Left kidney (tissue), 8 donors: Measurements from ENCODE around the gene ZFR2. TPM values are rescaled to one million over a fixed set of nuclear protein-coding genes. Genes with fewer than 3 reads are reported as not detected.
"Not testable (repeated sequence)": the region's sequence is repeated elsewhere in the genome, so short reads cannot be mapped to it uniquely, and the experiment has no call there.

Source experiments
- DNase-seq: peaks from one replicate; pipeline ENCODE4 v3.0.0-alpha.2; 2013
- long read RNA-seq, 8 donors: transcript quantifications; one replicate each; lab custom pipeline, GENCODE V29; 2026
- polyA plus RNA-seq: library from polyadenylated mRNA; unstranded; fragments of 120-200 nt; gene quantifications from one replicate; pipeline ENCODE4 v1.2.1, GENCODE V29; 2013; ENCODE audit not compliant: insufficient read length

The ZFR2 gene
- 2.4 TPM for polyA plus RNA-seq
- long read RNA-seq, donor 1: 0 reads
- long read RNA-seq, donor 2, partial matches to known transcripts: 0 of 1 reads
- long read RNA-seq, donor 2, other reads (novel, unspliced or antisense): 0 of 1 reads
- long read RNA-seq, donor 3, partial matches to known transcripts: 0 of 1 reads
- long read RNA-seq, donor 3, other reads (novel, unspliced or antisense): 0 of 1 reads
- long read RNA-seq, donor 4: 0 reads
- long read RNA-seq, donor 5, partial matches to known transcripts: 0 of 1 reads
- long read RNA-seq, donor 5, other reads (novel, unspliced or antisense): 0 of 1 reads
- long read RNA-seq, donor 6, partial matches to known transcripts: 0 of 1 reads
- long read RNA-seq, donor 6, other reads (novel, unspliced or antisense): 0 of 1 reads
- long read RNA-seq, donor 7, partial matches to known transcripts: 0 of 2 reads
- long read RNA-seq, donor 7, other reads (novel, unspliced or antisense): 0 of 2 reads
- long read RNA-seq, donor 8: 0 reads

DNA sequence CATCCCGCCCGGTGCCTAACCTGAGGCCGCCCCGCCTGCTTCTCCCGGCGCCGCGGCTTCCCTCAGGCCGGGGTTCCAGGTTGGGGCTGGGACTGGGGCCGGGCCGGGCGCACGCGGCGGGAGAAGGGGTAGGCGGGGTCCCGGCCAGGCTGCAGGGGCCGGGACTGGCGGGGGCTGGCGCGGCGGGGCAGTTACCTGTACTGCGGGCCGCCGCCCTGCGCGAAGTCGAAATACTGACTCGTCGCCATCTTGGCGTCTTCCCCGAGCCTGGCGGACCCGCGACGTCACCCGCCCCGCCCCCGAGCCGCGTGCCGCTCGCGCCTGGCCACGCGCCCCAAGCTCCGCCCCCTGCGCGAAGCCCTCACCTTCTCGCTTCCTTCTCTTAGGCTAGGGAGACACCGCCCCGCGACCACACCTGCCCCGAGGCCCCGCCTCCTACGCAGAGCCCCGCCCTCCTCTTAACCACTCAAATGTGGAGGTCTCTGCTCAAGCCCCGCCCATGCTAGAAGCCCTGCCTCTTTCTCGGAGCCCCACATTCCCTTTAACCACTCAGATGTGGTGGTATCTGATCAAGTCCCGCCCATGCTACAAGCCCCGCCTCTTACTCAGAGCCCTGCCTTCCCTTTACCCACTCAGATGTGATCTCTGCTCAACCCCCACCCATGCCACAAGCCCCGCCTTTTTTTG is at the start of gene ZFR2:
Gene ZFR2 (minus strand): TSS at position 269 of the 687 bp plus-strand sequence. CDS start 21 bp downstream, at position 248.
- DNase-seq: no peak

DNA sequence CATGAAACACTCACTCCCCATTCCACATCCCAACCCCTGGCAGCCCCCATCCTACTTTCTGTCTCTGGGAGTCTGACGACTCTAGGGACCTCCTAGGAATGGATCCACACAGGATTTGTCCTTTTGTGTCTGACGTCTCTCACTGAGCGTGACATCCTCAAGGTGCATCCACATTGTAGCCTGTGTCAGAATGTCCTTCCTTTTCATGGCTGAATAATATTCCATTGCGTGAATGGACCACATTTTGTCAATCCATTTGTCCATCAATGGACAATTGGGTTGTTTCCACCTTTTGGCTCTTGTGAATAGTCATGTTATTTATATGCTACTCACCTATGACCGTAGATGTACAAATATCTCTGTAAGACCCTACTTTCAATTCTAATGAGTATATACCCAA is 47.2 kb upstream of the ZFR2 start:
- DNase-seq: no peak

DNA sequence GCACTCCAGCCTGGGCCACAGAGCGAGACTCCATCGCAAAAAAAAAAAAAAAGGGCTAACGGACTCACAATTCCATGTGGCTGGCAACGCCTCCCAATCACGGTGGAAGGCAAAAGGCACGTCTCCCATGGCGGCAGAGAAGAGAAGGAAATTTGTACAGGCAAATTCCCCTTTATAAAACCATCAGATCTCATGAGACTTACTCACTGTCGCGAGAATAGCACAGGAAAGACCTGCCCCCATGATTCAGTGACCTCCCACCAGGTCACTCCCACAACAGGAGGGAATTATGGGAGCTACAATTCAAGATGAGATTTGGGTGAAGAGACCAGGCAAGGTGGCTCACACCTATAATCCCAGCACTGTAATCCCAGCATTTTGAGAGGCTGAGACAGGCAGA is 45.4 kb upstream of the ZFR2 start:
- DNase-seq: no peak

DNA sequence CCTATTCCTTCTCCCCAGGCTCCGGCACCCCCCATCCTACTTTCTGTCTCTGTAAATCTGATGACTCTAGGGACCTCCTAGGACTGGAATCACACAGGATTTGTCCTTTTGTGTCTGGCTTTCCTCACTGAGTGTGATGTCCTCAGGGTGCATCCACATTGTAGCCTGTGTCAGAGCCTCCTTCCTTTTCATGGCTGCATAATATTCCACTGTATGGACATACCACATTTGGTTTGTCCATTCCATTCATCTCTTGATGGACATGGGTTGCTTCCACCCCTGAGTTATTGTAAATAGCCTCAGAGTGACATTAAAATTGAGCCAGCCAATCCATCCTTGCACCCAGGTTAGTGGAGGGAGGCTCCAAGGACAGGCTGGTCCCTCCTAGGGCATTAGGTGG is 41.3 kb upstream of the ZFR2 start:
- DNase-seq: no peak

GRCh38 chr19:3908266-3909054 is 39.6 kb upstream of the ZFR2 start:
- no peak for DNase-seq

DNA sequence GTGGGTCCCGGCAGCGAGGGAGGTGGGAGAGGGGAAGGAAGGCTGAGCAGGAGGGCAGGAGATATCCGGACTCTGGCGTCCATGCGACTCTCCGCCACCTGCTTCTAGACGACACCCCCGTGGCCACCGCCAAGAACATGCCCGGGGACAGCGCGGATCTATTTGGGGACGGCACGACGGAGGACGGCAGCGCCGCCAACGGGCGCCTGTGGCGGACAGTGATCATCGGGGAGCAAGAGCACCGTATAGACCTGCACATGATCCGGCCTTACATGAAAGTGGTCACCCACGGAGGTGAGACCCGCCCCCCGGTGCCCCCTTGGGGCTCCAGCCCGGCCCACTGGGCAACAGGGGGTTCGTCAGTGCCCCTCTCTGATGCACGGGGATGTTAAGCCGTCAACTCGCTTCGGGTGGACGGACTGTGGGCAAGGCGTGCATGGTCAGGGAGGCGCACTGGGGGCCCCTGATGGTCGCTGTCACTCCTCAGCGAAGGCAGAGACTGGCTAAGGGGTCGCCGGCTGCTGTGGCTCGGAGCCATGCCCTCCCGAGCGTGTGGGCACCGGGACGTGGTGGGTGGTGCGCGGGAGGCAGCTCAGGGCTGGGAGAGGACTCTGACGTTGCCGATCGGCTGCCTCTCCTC is 38.9 kb upstream of the ZFR2 start:
- no peak for DNase-seq

GRCh38 chr19:3904233-3904632 is 35.4 kb upstream of the ZFR2 start:
- no peak for DNase-seq

- DNase-seq: no peak
Observed at GRCh38 chr19:3902317-3902973, 33.6 kb upstream of the ZFR2 start.

DNA sequence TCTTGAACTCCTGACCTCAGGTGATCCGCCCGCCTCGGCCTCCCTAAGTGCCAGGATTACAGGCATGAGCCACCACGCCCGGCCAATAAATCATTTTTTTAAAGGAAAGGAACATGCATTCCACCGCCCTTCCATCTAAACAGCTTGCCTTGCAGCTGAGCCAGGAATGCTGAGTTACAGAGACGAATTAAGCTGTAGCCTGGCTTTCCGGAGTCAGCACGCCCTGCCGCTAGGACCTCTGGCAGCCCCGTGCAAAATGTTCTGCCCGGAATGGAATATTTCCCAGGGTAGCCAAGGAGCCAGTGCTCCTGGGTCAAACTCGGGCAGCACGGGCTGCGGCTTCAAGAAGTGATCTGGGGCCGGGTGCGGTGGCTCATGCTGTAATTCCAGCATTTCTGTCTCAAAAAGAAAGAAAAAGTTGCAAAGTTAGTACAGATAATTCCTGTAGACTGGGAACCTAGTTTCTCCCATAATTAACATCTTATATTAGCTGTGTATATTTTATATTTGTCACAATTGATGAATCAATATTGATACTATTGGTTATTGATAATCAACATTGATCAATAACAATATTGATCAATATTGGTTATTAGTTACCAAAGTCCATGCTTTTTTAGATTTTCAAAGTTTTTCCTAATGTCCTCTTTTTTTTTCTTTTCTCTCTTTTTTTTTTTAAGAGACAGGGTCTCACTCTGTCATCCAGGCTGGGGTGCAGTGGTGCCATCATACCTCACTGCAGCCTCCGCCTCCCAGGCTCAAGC is 30.9 kb upstream of the ZFR2 start:
- no peak for DNase-seq

DNA sequence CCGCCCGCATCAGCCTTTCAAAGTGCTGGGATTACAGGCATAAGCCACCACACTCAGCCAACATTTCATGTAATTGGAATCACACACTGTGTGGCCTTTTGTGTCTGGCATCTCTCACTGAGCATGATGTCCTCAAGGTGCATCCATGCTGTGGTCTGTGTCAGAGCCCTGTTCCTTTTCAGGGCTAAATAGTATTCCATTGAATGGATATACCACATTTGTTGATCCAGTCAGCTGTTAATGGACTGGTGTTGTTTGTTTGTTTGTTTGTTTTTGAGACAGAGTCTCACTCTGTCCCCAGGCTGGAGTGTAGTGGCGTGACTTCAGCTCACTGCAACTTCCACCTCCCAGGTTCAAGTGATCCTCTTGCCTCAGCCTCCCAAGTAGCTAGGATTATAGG is 29.6 kb upstream of the ZFR2 start:
- no peak for DNase-seq

- DNase-seq: no peak
Observed at GRCh38 chr19:3897936-3898335, 29.1 kb upstream of the ZFR2 start.

DNA sequence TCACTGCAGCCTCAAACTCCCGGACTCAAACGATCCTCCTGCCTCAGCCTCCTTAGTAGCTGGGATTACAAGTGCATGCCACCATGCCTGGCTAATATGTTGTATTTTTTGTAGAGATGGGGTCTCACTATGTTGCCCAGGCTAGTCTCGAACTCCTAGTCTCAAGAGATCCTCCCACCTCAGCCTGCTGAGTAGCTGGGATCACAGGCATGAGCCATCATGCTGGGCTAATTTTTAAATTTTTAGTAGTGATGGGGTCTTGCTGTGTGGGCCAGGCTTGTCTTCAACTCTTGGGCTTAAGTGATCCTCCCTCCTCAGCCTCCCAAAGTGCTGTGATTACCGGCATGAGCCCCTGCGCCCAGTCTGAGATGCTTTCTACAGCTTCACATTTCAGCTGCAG is 26.9 kb upstream of the ZFR2 start:
- DNase-seq: no peak

- not testable (repeated sequence) for DNase-seq
Observed at GRCh38 chr19:3894959-3895358, 26.1 kb upstream of the ZFR2 start.

DNA sequence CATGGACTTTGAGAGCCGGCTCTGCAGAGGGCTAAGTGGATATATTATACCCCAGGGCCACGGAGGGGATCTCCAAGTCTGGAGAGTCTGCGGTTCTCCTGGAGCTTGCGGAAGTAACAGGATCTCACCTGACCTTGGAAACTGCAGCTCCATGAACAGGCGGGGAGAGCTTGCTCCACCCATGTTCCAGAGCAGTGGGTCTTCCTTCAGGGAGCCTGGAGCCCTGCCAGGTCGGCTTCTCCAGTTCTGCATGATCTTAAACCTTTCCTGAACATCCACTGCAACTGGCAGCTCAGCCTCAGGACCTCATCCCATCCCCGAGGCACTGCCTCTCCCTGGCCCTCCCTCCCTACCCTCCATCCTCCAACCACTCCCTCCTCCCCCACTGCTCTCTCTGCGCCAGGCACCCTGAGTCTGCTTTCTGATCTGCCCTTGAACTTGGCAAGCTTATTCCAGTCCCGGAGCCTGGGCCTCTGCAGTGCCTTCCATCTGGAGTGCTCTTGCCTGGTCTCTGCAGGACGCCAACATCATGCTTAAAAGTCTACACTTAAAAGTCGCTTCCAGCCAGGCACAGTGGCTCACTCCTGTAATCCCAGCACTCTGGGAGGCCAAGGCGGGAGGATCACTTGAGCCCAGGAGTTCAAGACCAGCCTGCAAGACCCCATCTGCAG is 24.8 kb upstream of the ZFR2 start:
- no peak for DNase-seq

DNA sequence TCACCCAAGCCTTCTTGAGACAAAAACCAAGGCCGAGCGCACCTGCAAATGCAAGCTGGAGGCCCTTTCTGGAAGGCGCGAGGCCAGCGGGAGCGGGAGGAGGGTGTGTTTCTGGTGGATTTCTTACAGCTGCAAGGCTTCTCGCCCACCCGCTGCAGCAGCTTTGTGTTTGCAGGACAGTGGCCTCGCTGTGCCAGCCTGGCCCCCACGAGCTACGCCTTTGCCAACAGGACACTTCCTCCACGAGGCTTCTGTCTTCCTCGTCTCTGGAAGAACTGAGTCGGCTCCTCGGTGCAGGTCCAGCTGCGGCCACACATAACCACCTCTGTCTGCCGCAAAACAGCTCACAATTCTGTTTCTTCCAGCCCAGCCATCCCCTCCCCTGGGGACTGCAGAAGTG is 21.8 kb upstream of the ZFR2 start:
- DNase-seq: no peak

DNA sequence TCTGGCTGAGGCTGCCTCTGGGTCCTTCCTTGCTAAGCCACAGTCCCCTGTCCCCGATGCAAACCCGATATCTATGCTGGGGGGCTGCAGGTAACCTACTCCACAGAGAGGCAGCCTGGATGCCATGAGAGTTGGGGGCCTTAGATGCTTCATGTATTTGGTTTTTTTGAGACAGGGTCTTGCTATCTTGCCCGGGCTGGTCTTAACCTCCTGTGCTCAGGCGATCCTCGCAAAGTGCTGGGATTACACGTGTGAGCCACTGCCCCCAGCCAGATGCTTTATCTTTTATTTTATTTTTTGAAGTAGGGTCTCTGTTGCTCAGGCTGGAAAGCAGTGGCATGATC is 13.2 kb upstream of the ZFR2 start:
- no peak for DNase-seq

DNA sequence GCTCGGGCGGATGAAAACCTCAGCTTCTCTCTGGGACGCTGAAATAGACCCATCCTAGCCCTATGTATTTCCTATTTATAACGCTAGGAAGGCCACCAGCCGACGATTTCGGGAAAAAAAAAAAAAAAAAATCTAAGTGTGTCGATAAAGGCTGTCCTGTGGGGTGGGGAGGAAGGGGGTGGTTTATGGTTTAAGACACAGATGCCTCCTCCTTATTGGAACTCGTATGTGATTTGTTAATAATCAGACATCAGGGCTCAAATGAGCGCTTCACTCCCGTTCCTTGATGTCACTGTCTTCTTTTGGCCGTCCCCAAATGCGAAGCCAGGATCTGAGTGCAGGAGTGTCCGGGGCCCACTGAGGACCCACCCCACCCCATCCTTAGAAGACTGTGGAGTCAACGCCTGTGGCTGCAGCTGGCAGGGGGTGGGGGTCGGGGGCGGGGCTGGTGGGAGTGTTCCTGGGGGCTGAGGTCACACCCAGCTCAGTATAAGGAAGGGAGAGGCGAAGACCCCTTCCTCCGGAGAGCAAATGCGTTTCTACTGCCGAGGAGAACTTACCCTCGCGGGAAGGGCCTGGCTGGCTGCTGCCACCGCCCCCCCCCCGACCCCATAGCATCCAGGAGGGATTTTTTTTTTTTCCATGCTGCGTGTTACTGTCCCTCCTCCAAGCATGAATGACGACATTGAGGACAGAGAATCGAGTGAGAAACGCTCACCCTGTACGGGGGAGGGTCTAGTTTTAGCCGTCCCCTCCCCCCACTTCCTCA is 12.6 kb upstream of the ZFR2 start:
- DNase-seq: no peak

GRCh38 chr19:3880471-3881271 is 11.8 kb upstream of the ZFR2 start, which contains the start of gene ATCAY:
Gene ATCAY (plus strand): TSS chr19:3880685. CDS start chr19:3885768, 5,083 bp downstream.
- DNase-seq: no peak

GRCh38 chr19:3879656-3880055 is 10.8 kb upstream of the ZFR2 start:
- no peak for DNase-seq
